COLO668 (cell line): ENCODE results near the gene TMC8.

ENCODE experiments used
- DNase-seq: peaks from one replicate; lab custom pipeline; 2025; ENCODE audit not compliant: unreplicated experiment; lab: John Stamatoyannopoulos, UW

The TMC8 gene

DNA sequence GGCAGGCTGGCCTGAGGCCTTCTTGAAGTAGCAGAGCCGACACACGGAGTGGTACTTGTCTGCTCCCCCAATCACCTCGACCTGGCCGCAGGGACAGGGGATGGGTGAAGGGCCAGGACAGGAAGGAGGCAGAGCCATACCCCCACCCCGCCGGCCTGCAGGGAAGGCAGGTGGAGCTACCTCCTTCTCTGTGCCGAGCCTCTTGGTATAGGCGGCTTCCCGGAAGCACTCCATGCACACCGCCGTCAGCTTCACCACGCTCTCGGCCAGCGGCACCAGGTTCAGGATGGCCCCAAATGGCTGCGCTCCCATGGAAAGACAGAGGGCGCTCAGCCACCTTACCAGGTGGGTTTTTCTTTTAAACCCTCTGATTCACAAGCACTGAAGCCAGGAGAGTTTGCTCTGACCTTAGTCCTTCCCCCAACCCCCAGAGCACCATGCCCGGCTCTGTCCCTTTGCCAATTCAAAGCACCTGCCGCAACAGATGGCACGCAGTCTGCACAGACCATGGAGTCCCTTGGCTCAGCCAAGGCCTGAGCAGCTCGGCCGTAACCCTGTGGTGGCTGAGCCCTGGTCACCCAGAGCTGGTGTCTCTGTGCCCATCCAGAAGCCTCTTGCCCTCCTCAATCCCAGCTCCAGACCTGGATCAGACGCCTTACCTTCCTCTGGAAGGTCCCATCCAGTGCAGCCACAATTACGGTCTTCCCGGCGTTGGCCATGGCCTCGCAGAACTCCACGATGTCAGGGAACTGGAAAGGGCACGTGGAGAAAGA lies 44.5 kb downstream of the TMC8 start:
- DNase-seq = peak; percentile 73

DNA sequence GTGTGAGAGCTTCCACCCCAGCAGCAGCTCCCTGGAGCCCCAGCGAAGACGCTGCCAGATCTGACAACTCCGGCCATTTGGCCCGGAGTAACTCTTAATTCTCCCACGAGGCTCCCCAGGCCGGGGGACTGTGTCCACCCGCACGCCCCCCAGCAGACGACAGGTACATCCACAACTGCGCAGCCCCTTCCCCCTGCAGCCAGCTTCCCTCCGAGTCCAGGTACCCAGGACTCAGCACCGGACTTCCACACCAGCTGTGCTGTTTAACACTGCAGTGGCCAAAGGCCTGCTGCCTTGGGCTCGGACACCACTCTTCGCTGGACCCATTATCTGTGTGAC lies 45.0 kb downstream of the TMC8 start:
- no peak for DNase-seq

- peak; percentile 45 for DNase-seq
Observed at GRCh38 chr17:78176548-78177025, 46.0 kb downstream of the TMC8 start.

- no peak for DNase-seq
Observed at GRCh38 chr17:78179372-78179771, 48.8 kb downstream of the TMC8 start.

DNA sequence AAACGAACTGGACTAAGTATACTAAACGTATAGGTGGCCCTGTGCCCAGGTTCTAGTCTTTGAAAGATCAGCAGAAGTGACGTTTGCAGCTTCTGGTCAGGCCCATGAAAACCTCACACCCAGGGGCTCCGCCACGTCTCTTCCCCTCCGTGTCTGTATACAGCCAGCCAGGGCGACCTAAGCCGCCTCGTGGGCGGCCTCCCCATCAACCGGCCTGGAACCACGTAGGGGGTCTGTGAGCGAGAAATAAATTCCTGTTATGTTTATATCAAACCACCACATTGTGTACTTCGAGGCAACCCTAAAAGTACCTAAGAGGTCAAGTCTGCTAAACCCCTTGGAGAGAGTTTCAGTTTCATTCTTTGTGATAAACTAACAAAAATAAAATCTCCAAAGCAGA lies 49.5 kb downstream of the TMC8 start:
- no peak for DNase-seq

GRCh38 chr17:78180508-78180907 lies 49.9 kb downstream of the TMC8 start:
- no peak for DNase-seq

DNA sequence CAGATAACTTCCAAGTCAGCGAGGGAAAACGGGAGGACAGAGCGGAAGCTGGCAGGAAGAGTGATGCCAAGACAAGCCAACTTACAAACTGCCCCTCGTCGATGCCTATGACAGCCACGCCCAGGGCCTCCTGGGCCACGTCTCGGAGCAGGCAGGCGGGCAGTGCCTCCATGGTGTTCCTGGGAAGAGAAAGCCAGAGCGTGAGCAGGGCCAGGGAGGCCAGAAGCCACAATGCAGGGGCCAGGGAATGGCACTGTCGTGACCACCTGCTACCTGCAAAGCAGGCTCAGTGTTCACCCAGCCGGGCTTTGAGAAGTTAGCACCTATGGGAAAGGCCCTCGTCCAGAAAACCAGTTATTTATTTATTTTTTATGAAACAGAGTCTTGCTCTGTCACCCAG lies 51.9 kb downstream of the TMC8 start:
- DNase-seq = no peak

- DNase-seq = no peak
Observed at GRCh38 chr17:78183916-78184315, 53.3 kb downstream of the TMC8 start.

DNA sequence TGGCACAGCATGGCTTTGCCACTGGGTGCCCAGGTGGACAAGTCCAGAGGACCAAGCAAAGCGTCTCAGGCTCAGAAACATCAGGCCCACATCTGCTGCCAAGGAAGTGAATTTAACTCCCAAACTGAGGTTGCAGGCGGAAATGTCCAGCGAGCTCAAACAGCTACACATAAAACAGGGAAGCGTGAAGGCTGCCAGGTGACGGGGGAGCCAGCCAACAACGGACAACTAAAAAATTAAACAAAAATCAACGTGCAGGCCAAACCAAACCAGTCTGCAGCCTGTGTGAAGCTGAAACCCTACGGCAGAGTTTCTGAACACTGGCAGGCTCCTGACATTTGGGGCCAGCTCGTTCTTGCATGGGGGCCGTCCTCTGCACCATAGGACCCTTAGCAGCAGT lies 53.8 kb downstream of the TMC8 start:
- DNase-seq = no peak

DNA sequence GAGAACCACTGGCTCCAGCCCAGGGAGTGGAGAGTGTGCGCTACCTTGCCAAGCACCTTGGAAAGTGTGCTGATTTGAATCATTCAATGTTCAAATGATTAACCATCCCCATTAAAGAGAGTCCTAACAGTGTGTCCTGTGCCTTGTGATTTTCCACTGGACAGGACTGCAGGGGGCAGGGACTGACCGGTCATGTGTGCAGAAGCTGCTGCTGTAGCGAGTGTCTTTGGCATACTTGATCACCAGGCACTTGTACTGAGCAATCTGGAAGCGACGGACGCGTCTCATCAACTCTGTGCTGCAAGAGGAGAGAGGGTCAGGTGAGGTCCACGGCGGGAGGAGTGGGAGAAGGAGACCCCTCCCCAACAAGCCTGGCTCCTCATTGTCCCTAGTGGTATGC lies 54.3 kb downstream of the TMC8 start:
- DNase-seq = no peak

DNA sequence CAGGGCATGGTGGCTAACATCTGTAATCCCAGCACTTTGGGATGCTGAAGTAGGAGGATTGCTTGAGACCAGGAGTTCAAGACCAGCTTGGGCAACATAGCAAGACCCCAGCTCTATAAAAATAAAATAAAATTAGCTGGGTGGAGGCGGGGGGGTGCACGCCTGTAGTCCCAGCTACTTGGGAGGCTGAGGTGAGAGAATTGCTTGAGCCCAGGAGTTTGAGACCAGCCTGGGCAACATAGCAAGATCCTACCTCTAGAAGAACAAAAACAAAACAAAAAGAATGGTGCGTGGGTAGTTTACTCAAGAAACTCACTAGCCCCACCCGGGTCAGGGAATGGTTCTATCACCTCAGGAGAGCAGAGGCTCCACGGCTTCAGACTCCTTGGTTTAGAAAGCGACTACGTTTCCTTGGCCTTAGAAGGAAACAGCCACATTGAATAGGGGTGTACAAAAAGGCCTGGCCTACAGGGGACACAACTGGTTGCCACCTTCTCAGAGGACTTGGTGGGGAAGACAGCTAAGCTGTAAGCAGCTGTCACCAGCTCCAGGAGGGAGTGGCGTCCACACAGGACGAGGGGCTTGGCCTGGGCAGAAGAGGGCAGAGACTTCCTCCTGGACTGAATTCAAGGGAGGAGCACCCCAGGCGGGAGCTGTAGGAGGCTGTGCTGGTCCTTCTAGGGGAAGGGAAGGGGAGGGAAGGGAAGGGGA lies 55.6 kb downstream of the TMC8 start:
- DNase-seq = peak; percentile 23

- peak; percentile 94 for DNase-seq
Observed at GRCh38 chr17:78186692-78187595, 56.4 kb downstream of the TMC8 start, which contains the start of the genes AFMID and TK1. TSS of gene AFMID (plus strand) at chr17:78187362. CDS start at chr17:78187371, 9 bp downstream. TSS of gene TK1 (minus strand) at chr17:78187052. CDS start at chr17:78186994, 58 bp downstream.
